Measurements from ENCODE around the gene TFPI2.

DNA sequence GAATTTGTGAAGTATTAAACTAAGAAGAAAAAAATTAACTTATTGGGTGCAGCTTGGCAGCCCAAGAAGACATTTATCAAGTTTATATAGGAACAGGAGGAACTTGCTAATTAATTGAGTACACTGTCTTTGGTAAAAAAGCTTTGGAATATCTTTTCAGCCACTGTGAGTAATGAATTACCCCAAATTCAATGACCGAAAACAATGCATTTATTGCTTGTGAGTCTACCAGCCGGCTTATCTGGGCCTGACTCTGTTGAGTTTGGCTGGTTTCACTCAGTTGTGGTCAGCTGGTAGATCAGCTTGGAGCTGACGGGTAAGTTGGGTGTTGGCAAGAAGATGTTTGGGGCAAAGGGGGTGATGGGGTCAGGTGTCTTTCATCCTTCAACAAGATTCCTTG, 42.6 kb upstream of the TFPI2 start:
- TF ChIP-seq, protein P1, sequence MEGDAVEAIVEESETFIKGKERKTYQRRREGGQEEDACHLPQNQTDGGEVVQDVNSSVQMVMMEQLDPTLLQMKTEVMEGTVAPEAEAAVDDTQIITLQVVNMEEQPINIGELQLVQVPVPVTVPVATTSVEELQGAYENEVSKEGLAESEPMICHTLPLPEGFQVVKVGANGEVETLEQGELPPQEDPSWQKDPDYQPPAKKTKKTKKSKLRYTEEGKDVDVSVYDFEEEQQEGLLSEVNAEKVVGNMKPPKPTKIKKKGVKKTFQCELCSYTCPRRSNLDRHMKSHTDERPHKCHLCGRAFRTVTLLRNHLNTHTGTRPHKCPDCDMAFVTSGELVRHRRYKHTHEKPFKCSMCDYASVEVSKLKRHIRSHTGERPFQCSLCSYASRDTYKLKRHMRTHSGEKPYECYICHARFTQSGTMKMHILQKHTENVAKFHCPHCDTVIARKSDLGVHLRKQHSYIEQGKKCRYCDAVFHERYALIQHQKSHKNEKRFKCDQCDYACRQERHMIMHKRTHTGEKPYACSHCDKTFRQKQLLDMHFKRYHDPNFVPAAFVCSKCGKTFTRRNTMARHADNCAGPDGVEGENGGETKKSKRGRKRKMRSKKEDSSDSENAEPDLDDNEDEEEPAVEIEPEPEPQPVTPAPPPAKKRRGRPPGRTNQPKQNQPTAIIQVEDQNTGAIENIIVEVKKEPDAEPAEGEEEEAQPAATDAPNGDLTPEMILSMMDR (IDR thresholded peaks at IDR 0.05) = no peak
- no peak for TF ChIP-seq POLR2AphosphoS5 (IDR thresholded peaks at IDR 0.05; ENCODE audit: insufficient read depth in 1 of 2, low read depth in 1 of 2)
